Skeletal muscle tissue (tissue), 5 donors: ENCODE results near the gene PDRG1. TPM values are rescaled to one million over a fixed set of nuclear protein-coding genes. Genes with fewer than 3 reads are reported as not detected.

Experiments used
- H3K27ac ChIP-seq: one replicate; pipeline ENCODE4 v1.7.0; 2013; ENCODE audit warnings: mild to moderate bottlenecking, low read depth, low read length, inconsistent platforms
- H3K27me3 ChIP-seq, 3 donors: one replicate each; pipeline ENCODE4 v1.7.0; 2013; ENCODE audit warnings: low read length in 3 of 3; ENCODE audit not compliant: control insufficient read depth in 3 of 3, insufficient read depth in 3 of 3
- H3K36me3 ChIP-seq, 3 donors: one replicate each; pipeline ENCODE4 v1.7.0; 2013; ENCODE audit warnings: low read length in 3 of 3; ENCODE audit not compliant: control insufficient read depth in 3 of 3, insufficient read depth in 3 of 3
- H3K4me1 ChIP-seq, 3 donors: one replicate each; pipeline ENCODE4 v1.7.0; 2013; ENCODE audit warnings: low read length in 3 of 3, mild to moderate bottlenecking in 3 of 3; ENCODE audit not compliant: control insufficient read depth in 3 of 3, insufficient read depth in 3 of 3
- H3K4me3 ChIP-seq, 3 donors: one replicate each; pipeline ENCODE4 v1.7.0; 2013; ENCODE audit warnings: low read length in 3 of 3
- H3K9ac ChIP-seq, 3 donors: one replicate each; pipeline ENCODE4 v1.7.0; 2013; ENCODE audit warnings: low read length in 3 of 3, mild to moderate bottlenecking in 3 of 3, moderate library complexity in 2 of 3, low read depth in 1 of 3
- H3K9me3 ChIP-seq, 3 donors: one replicate each; pipeline ENCODE4 v1.7.0; 2013; ENCODE audit warnings: low read length in 3 of 3; ENCODE audit not compliant: control insufficient read depth in 3 of 3
- small RNA-seq: library from RNA; depleted of rRNA; stranded (forward); fragments of <200 nt; gene quantifications from one replicate; pipeline ENCODE3, GENCODE V24; 2014
- total RNA-seq: library from RNA; depleted of rRNA; stranded (reverse); fragments of >200 nt; gene quantifications from one replicate; pipeline ENCODE4 v1.2.3, GENCODE V29; 2014
- donor health status: Osteomylitis.

Gene PDRG1
- total RNA-seq, 1 donor from 2014 or later = 3.1 TPM

DNA sequence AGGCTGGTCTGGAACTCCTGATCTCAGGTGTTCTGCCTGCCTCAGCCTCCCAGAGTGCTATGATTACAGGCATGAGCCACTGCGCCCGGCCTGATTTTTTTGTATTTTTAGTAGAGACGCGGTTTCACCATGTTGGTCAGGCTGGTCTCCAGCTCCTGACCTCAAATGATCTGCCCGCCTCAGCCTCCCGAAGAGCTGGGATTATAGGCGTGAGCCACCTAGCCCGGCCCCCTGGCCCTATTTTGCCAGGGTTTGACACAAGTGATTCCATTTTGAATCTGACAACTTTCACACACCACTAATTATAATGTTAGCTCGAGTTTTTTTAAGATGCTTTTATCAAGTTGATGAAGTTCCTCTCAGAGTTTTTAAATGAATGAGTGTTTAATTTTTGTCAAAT is 55.8 kb downstream of the PDRG1 start:
- Histone ChIP-seq H3K9me3 (no peaks in the 10 kb centered on the region), H3K9ac (no peak overlapping the region), H3K27ac (no peak overlapping the region), H3K4me1 (peaks cover 0 to 2% (median 0%) of the 10 kb centered on the region in 3 donors), H3K36me3 (no peaks in the 10 kb centered on the region), H3K4me3 (no peak overlapping the region), H3K27me3 (peaks cover 0 to 5% (median 0%) of the 10 kb centered on the region in 3 donors)

DNA sequence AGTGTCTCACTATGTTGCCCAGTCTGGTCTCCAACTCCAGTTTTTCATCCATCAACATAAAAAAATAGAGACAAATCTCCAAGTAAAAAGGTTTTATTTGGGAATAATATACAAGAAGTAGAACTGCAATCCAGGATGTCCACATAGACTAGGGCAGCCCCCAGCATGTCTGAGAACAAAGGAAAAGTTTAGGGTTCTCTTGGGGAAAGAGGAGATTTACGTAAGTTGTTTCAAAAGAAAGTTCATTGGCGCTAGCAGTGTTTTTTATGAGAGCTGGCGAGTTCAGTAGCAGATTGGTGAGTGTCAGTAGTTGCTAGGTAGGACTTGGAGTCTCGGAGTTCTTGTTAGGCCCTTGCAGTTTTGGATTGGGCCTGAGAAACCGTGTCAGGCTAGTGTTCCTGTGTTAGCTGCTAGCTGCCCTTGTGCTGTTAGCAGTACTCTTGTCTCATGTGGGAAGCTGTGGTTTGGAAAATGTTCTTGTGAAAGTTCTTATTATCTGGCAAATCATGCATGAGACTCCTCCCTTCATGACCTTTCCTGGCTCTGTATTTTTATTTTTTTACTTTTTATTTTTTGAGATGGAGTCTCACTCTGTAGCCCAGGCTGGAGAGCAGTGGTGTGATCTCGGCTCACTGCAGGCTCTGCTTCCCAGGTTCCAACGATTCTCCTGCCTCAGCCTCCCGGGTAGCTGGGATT is 56.7 kb downstream of the PDRG1 start:
- H3K36me3 ChIP-seq = no peaks in the 10 kb centered on the region
- H3K27me3 ChIP-seq = no peaks in the 10 kb centered on the region
- H3K4me3 ChIP-seq = no peak overlapping the region
- no peak overlapping the region for H3K9ac ChIP-seq
- H3K4me1 ChIP-seq = peaks cover 0 to 2% (median 0%) of the 10 kb centered on the region in 3 donors
- no peak overlapping the region for H3K27ac ChIP-seq
- H3K9me3 ChIP-seq = no peaks in the 10 kb centered on the region

Small RNA genes within 50 kb of the gene (small RNA-seq; reads per million reads assigned to genes)
- 0.12 reads per million for gene RNU1-94P

Other genes with a start within 250 kb of the PDRG1 start
- gene BCL2L1, start 229.2 kb downstream of the PDRG1 start, total RNA-seq = 44.9 TPM
- gene TPX2, start 212.8 kb downstream of the PDRG1 start, total RNA-seq = 8.4 TPM
- 21.9 TPM for gene MYLK2, start 132.7 kb downstream of the PDRG1 start, total RNA-seq
- gene FOXS1, start 106.4 kb downstream of the PDRG1 start, total RNA-seq = 3.1 TPM
- 2.1 TPM for gene DUSP15, start 81.5 kb downstream of the PDRG1 start, total RNA-seq
- 0.52 TPM for gene TTLL9, start 81.4 kb downstream of the PDRG1 start, total RNA-seq
- gene XKR7, start 16.1 kb upstream of the PDRG1 start, total RNA-seq = not detected
- 4.7 TPM for gene CCM2L, start 58.4 kb upstream of the PDRG1 start, total RNA-seq
- gene HCK, start 100.2 kb upstream of the PDRG1 start, total RNA-seq = 8.4 TPM
- 18.8 TPM for gene TM9SF4, start 157.7 kb upstream of the PDRG1 start, total RNA-seq